GM19328 (cell line): Measurements from ENCODE around the gene PILRA.
"Not testable (repeated sequence)": the region's sequence is repeated elsewhere in the genome, so short reads cannot be mapped to it uniquely, and the experiment has no call there.

Experiments
- ATAC-seq: cut with Tn5 transposase; IDR thresholded peaks from one replicate; pipeline ENCODE4 v1.9.1; 2021; ENCODE audit warnings: mild to moderate bottlenecking, moderate library complexity; ENCODE audit not compliant: unreplicated experiment

PILRA gene

GRCh38 chr7:100432621-100433275 is 59.5 kb downstream of the PILRA start:
- no peak for ATAC-seq

DNA sequence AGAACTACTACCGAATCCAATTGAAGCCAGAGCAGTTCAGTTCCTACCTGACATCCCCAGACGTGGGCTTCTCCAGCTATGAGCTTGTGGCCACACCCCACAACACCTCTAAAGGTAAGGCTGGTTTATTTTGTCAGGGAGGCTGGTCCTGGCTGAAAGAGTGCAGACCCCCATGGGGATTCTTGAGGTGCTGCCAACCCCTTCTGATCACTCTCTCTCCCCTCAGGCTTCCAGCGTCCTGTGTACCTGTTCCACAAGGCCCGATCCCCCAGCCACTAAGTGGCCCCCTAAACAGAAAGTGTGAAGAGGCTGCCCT is 59.9 kb downstream of the PILRA start:
- ATAC-seq: no peak

GRCh38 chr7:100433592-100434296 is 60.5 kb downstream of the PILRA start:
- ATAC-seq: no peak

GRCh38 chr7:100434297-100435144 is 61.2 kb downstream of the PILRA start:
- no peak for ATAC-seq

GRCh38 chr7:100435401-100436304 is 62.4 kb downstream of the PILRA start:
- peak; percentile 18 for ATAC-seq

DNA sequence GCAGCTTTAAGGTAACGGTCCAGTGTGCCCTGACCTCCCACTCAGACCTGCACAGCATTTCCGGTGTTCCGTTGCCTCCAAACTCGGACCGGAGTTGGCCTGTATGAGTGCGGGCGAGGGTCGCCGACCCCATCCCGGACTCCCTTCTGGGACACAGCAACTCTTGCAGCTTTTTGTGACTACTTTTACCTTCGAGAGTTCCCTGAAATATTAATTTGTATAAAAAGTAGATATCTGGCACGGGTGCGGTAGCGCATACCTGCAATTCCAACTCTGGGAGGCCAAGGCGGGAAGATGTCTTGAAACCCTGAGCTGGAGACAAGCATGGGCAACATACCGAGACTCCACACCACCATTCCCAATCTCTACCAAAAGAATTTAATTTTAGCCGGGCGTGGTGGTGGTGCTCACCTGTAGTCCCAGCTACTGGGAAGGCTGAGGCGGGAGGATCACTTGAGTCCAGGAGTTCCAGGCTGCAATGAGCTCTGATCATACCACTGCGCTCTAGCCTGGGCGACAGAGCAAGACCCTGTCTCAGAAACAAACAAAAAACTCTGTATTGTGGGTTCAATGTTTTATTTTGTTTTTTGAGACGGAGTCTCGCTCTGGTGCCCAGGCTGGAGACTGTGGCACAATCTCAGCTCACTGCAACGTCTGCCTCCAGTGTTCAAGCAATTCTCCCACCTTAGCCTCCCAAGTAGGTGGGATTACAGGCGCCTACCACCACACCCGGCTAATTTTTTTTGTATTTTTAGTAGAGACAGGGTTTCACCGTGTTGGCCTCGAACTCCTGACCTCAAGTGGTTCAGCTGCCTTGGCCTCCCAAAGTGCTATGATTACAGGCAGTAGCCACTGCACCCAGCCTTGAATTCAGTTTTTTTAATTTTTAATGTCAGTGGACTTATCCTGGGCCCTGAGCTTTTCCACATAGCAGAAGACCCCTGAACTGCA is 64.1 kb downstream of the PILRA start:
- no peak for ATAC-seq

DNA sequence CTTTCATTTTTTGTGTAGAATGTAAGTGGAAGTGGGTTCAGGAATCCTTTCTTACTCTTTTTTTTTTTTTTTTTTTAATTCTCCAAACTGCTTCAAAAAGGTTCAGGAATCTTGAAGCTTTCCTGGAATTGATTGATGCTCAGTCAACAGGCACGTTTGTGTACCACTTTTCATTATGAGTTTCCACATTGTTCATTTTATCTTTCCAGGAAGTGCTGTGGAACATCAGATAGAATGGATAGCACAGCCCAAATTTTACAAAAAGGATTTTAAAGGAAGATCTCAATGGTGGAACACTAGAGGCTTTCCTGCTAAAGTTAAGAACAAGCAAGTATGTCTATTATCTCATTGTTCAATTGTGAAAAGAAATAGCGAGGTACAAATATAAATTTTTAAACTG is 64.9 kb downstream of the PILRA start:
- ATAC-seq: no peak

GRCh38 chr7:100438731-100439130 is 65.4 kb downstream of the PILRA start:
- not testable (repeated sequence) for ATAC-seq

- ATAC-seq: not testable (repeated sequence)
These were observed 66.0 kb downstream of the PILRA start for GRCh38 chr7:100439244-100439643.

GRCh38 chr7:100441641-100442535 is 68.6 kb downstream of the PILRA start:
- ATAC-seq: no peak

DNA sequence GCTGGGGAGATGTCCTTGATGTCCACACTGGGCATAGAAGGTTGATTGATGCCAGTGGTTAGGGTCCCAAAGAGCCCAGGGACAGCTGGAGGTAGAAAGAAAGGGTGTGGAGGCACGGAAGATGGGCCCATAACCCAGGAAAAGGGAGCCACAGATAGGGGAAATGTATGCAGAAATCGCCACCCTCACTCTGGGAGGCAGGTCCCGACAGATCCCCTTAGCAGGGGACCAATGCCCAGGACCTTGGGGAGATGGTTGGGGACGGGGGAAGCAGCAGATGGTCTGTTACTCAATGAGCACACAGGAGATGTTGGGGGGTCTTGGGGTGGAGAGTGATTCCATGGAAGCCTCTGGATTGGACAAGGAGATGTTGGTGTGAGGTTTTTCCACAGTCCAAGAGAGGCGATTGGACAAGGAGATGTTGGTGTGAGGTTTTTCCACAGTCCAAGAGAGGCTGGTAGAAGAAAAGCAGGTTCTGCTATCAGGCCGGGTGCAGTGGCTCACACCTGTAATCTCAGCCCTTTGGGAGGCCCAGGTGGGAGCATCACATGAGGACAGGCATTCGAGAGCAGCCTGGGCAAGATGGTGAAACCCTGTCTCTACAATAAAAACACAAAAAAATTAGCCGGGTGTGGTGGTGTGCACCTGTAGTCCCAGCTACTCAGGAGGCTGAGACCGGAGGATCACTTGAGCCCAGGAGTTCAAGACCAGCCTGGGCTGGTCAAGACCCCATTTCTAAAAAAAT is 70.0 kb downstream of the PILRA start:
- ATAC-seq: no peak

DNA sequence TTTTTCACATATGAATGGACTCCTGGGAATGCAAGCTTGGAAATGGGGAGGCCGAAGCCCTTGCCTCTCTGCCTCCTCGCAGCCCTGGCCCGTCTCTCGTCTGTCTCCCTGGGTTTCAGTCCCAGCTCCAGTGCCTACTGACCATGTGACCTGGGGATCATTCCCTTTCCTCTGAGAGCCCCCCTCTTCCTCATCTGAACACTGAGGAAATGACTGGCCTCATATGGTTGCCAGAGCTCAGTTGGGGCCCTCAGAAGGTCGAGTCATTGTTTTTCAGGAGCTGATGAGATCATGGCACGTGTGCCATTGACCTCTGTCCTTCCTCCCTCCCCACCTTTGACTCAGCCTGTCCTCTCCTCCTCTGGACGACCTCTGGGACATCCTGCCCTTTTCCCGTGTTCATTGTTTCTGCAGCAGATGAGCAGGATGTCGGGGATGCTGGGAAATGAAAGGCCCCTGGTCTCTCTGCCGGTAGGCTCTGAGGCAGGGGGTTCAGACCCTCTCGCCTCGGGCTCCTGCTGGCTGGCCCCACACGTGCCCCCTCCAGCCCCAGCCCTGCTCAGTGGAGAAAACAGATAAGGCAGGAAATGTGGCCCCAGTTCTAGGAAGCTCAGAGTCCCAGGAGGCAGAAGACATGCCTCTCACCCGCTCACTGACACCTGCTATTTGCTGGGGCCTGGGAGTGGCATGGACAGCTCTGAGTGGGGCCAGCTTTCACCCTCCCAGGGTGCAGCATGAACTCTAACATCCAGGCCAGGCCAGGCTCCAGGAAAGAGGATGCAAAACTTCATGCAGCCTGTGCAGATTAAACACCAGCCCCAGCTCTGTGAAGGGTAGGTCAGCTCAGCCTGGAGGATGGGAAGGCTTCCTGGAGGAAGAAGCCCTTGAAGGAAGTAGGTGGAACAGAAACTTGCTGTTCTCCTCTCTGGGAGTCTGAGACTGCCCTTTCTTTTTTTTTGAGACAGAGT is 71.3 kb downstream of the PILRA start:
- ATAC-seq: no peak

- ATAC-seq: no peak
These were observed 72.8 kb downstream of the PILRA start for GRCh38 chr7:100446040-100446439.

DNA sequence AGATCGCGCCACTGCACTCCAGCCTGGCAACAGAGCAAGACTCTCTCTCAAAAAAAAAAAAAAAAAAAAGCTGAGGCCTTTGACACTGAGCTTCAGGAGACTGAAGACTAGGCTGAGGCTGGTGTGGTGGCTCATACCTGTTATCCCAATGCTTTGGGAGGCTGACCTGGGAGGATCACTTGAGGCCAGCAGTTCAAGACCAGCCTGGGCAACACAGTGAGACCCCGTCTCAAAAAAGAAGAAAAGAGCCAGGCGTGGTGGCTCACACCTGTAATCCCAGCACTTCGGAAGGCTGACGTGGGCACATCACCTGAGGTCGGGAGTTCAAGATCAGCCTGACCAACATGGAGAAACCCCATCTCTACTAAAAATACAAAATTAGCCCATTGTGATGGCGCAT is 74.1 kb downstream of the PILRA start:
- ATAC-seq: not testable (repeated sequence)

DNA sequence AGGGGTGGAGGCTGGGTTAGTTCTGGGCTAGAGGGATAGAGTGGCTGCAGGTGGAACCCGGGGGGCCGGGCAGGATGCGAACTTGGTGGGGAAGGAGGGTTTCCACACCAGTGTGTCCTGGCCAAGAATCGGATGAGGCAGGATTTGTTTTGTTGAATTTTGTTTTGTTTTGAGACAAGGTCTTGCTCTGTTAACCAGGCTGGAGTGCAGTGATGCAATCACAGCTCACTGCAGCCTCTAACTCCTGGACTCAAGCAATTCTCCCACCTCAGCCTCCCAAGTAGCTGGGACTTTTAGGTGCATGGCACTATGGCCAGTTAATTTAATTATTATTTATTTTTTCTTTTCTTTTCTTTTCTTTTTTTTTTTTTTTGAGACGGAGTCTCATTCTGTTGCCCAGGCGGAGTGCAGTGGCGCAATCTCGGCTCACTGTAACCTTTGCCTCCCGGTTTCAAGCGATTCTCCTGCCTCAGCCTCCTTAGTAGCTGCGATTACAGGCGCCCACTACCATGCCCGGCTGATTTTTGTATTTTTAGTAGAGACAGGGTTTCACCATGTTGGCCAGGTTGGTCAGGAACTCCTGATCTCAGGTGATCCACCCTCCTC is 76.0 kb downstream of the PILRA start:
- ATAC-seq: no peak
